ENCODE results near the gene MMP2.

Gene MMP2

GRCh38 chr16:55555436-55555835 is 76.4 kb downstream of the MMP2 start:
- H3F3A ChIP-seq (ENCODE audit: insufficient read depth, low read length) = no peaks in the 10 kb centered on the region
- H3K79me2 ChIP-seq (ENCODE audit: low read length) = no peaks in the 10 kb centered on the region
- no peaks in the 10 kb centered on the region for H4K20me1 ChIP-seq (ENCODE audit: insufficient read depth, low read length)
- TF ChIP-seq EZH2phosphoT487 (IDR thresholded peaks at IDR 0.05; ENCODE audit: low read length) = no peak
- TF ChIP-seq EZH2 (optimal IDR thresholded peaks at IDR 0.05; ENCODE audit: low read depth, low read length) = no peak
- TF ChIP-seq CTCF (IDR thresholded peaks at IDR 0.05; ENCODE audit: low read length) = no peak
- H3K9me2 ChIP-seq (replicated peaks; ENCODE audit: insufficient read depth, low read length) = no peaks in the 10 kb centered on the region
- H3K9ac ChIP-seq (ENCODE audit: low read length) = no peak overlapping the region
- no peak overlapping the region for H3K4me3 ChIP-seq (ENCODE audit: low read length)
- no peak overlapping the region for H3K27ac ChIP-seq (ENCODE audit: low read length)
- no peaks in the 10 kb centered on the region for H3K27me3 ChIP-seq (replicated peaks; ENCODE audit: insufficient read depth, low read length)
- no peaks in the 10 kb centered on the region for H3K36me3 ChIP-seq (replicated peaks; ENCODE audit: insufficient read depth, low read length)
- no peak for DNase-seq
- no peak overlapping the region for H3K4me2 ChIP-seq (ENCODE audit: low read depth, low read length)
- H2AFZ ChIP-seq (ENCODE audit: low read length) = no peak overlapping the region
- H3K4me1 ChIP-seq (ENCODE audit: low read length) = no peaks in the 10 kb centered on the region
- H3K9me3 ChIP-seq (replicated peaks; ENCODE audit: insufficient read depth, low read length) = no peaks in the 10 kb centered on the region
